GM12874 (cell line): Measurements from ENCODE around the gene ADA.

Experiments used
- TF ChIP-seq, protein P1 (sequence below): IDR thresholded peaks from 2 replicates; pipeline ENCODE4 v1.5.1; 2011; ENCODE audit warnings: low read depth, mild to moderate bottlenecking, control low read depth, low read length, moderate library complexity; ENCODE audit not compliant: insufficient read depth

ADA gene

DNA sequence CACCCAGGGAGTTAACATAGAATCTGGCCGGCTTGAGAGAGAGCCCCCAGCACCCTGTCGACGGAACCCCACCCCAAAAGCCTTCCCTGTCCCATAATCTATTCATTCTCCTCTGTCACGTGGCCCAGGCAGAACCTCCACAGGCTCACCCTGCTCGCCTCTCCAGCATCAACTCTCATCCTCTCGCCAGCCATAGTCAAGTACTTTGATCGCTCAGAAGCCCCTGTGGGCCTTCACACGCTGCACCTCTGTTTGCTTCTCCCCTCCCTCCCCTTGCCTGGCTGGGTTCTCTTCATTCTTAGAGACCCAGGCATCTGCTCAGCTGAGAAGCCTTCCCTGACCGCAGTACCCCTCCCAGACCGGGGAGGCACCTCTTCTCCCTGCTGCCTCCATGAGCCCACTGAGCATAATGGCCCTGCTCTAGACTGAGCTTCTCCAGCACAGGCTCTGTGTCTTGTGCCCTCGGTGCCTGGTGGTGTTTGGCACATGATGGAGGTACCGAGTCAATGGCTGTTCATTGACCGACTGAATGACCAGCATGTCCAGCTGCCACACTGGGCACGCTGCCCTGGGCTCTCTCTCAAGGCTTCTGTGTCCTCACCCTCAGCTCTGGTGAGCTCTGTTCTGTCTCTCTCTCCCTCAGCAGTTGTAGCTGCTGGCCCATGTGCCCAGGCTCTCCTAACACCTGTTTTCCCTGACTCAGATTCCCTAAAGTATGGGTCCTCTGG is 35.5 kb downstream of the ADA start:
- TF ChIP-seq, protein P1, sequence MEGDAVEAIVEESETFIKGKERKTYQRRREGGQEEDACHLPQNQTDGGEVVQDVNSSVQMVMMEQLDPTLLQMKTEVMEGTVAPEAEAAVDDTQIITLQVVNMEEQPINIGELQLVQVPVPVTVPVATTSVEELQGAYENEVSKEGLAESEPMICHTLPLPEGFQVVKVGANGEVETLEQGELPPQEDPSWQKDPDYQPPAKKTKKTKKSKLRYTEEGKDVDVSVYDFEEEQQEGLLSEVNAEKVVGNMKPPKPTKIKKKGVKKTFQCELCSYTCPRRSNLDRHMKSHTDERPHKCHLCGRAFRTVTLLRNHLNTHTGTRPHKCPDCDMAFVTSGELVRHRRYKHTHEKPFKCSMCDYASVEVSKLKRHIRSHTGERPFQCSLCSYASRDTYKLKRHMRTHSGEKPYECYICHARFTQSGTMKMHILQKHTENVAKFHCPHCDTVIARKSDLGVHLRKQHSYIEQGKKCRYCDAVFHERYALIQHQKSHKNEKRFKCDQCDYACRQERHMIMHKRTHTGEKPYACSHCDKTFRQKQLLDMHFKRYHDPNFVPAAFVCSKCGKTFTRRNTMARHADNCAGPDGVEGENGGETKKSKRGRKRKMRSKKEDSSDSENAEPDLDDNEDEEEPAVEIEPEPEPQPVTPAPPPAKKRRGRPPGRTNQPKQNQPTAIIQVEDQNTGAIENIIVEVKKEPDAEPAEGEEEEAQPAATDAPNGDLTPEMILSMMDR: no peak

DNA sequence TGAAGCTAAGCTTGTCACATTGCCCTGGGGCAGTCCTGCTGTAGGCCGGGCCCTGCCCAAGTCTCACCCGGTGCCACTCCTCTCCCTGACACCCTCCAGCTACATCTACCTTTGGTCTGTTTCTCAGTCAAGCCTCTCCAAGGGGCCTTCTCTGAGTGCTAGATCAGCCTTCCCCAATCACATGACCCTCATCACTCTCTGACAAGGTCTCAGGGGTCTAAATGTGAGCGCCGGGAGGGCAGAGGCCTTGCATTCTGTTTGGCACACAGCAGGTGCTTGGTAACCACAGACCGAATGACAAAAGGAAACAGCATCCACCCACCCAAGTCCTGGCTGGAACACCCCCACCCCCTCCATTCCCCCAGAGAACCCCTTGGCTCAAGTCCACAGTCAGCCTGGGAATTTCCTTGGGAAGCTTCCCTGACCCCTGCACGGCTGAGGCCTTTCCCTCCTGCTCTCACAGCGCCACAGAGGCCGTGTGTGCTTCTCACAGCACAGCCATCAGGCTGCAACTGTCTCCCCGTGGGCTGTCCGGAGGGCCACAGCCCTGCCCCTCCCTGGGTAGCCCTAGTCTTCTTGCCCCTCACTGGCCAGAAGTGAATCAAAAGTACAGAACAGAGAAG is 36.2 kb downstream of the ADA start:
- TF ChIP-seq, protein P1: no peak

DNA sequence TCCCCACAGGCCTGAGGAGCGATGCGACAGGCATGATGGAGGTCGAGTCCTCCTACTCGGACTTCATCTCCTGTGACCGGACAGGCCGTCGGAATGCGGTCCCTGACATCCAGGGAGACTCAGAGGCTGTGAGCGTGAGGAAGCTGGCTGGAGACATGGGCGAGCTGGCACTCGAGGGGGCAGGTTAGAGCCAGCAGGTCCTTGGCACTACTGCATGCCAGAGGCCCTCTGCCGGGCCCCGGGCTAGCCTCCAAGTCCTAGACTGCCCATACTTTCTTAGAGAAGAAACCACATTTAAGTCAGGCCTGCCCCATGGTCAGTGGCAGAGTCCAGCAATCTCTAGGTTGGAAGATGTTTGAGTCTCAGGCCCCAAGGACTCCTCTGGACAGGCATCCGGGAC is 37.0 kb downstream of the ADA start:
- TF ChIP-seq, protein P1: no peak

DNA sequence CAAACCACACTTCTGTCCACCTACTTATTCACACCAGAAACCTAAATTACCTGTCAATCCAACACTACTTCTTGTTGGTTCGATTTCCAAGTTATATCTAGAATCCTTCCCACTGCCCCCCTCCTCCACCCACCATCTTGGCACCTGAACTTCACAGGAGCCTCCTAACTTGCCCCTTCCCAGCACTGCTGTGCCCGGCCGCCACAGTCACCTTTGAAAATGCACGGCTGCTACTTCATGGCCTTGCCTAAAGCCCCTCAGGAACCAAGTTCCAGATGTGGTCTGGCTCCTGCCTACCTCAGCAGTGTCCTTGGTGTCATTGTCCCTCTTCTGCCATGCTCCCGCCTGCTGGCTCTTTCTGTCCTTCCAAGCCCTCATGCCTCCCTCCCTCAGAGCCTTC is 37.9 kb downstream of the ADA start:
- TF ChIP-seq, protein P1: no peak

DNA sequence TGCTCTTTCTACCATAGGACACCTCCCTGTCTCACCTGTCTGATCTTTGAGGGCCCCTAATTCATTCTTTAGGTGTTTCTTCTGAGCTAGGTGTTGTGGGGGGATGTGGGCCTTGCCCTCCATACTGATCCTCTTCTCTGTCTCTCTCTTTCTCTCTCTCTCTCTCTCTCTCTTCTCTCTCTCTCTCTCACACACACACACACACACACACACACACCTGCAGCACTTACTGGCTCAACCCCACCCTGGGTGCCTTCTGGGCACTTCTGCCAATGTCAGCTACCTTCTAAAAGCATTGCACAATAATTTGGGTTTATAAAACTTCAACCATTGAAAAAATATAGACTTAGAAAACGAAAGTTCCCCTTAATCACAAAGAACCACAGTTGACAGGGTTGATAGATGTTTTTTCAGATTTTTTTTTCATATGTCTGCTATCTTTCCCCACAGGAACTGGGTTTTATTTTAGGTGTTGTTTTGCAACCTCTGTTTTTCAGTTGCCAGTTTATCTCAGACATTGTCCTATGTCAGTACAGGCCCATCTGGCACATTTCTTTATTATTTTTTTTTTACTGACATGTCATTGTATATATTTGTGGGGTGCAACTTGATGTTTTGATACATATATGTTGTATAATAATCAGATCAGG is 41.1 kb downstream of the ADA start:
- TF ChIP-seq, protein P1: no peak

DNA sequence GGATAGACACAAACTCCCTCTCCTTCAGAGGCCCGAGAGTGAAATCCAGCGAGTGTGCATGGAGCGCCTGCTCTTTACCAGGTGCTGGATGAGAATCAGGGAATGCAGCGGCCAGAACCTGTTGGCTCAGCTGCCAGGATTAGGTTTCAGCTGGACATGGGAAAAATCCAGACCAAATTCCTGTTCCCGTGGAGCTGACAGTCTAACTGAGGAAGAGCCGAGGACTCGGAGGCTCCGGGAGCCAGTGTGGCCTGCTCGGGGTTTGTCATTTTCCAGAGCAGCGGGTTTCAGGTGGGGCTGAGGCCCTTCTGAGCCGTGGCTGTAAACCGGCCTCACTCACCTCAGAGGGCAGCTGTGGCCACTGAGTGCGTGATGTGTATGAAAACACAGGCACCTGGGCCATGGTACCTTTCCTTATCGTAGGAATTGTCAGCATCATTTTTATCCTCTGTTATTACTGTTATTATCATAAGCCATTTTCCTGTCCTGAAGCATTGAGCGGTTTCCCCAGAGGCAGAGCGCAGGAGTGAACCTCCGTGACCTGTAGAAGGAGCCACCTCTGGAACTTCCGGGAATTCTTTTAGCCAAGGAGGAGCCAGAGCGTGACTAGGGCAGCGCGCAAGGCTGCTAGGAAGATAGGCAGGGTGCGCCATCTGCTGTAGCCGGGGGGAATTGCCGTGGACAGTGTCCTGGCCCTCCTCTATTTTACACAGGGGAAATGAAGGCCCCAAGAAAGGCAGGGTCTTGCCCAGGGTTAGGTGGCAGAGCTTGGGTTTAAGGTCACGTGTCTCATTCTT is 41.8 kb downstream of the ADA start:
- TF ChIP-seq, protein P1: peak; percentile 97

DNA sequence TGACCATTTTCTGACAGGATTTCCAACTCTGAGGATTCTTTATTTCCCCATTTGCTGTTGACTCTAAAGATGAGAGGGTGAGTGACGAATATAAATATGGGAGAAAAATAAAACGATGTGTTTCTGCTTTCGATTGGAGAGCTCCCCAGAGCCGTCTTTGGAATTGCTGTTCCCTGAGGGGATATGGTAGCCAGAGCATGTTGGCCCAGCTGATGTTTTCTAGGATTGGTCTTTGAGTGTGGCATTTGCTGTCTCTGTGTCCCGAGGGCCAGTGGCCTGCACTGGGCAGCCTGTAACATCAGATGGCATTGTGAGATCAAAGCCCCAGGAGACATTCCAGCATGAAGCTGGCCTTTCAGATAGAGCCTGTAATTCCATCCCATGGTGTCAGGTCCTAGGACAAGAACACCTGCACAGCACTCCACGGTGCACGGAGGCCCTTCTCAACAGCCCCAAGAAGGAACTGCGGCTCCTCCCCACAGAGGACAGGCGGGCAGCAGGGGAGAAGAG is 42.4 kb downstream of the ADA start:
- TF ChIP-seq, protein P1: no peak
